H9 (cell line): Measurements from ENCODE around the gene SAG. TPM values are rescaled to one million over a fixed set of nuclear protein-coding genes. Genes with fewer than 3 reads are reported as not detected.
"Not testable (repeated sequence)": the region's sequence is repeated elsewhere in the genome, so short reads cannot be mapped to it uniquely, and the experiment has no call there.

Experiments used
- DNase-seq: peaks from one replicate; pipeline ENCODE4 v3.0.0-alpha.2; 2017
- H2AFZ ChIP-seq: one replicate; pipeline ENCODE4 v1.6.1; 2013; ENCODE audit warnings: mild to moderate bottlenecking, low read length, control low read depth, moderate library complexity
- H2AK5ac ChIP-seq: 2 replicates; pipeline ENCODE4 v1.6.1; 2013; ENCODE audit warnings: low read length, control low read depth, mixed read lengths; ENCODE audit not compliant: insufficient read length
- H2BK120ac ChIP-seq: one replicate; pipeline ENCODE4 v1.6.1; 2013; ENCODE audit warnings: low read depth, mild to moderate bottlenecking, low read length, control low read depth, inconsistent platforms; ENCODE audit not compliant: poor library complexity, severe bottlenecking
- H2BK12ac ChIP-seq: 2 replicates; pipeline ENCODE4 v1.6.1; 2013; ENCODE audit warnings: low read length, control low read depth, mixed read lengths, low read depth; ENCODE audit not compliant: insufficient read length
- H2BK15ac ChIP-seq: 2 replicates; pipeline ENCODE4 v1.6.1; 2013; ENCODE audit warnings: low read depth, low read length, control low read depth
- H2BK20ac ChIP-seq: one replicate; pipeline ENCODE4 v1.6.1; 2013; ENCODE audit warnings: low read depth, mild to moderate bottlenecking, low read length, control low read depth, inconsistent platforms; ENCODE audit not compliant: poor library complexity, severe bottlenecking
- H2BK5ac ChIP-seq: 2 replicates; pipeline ENCODE4 v1.6.1; 2013; ENCODE audit warnings: low read length, control low read depth, mixed read lengths; ENCODE audit not compliant: insufficient read length
- H3K14ac ChIP-seq: 2 replicates; pipeline ENCODE4 v1.6.1; 2013; ENCODE audit warnings: low read length, control low read depth; ENCODE audit not compliant: insufficient read depth
- H3K18ac ChIP-seq: 2 replicates; pipeline ENCODE4 v1.6.1; 2013; ENCODE audit warnings: low read depth, mild to moderate bottlenecking, mixed read lengths, low read length, control low read depth; ENCODE audit not compliant: insufficient read length
- H3K23ac ChIP-seq: 2 replicates; pipeline ENCODE4 v1.6.1; 2013; ENCODE audit warnings: low read length, control low read depth, mixed read lengths, low read depth; ENCODE audit not compliant: insufficient read length
- H3K23me2 ChIP-seq: 2 replicates; pipeline ENCODE4 v1.6.1; 2013; ENCODE audit warnings: low read depth, mild to moderate bottlenecking, mixed read lengths, low read length, control low read depth; ENCODE audit not compliant: insufficient read length, poor library complexity, severe bottlenecking
- H3K27ac ChIP-seq: 2 replicates; pipeline ENCODE4 v1.5.1; 2013; ENCODE audit warnings: low read length, control low read depth, mixed read lengths, low read depth; ENCODE audit not compliant: insufficient read length
- H3K27me3 ChIP-seq: 2 replicates; pipeline ENCODE4 v1.6.1; 2013; ENCODE audit warnings: low read length, control low read depth, inconsistent platforms; ENCODE audit not compliant: insufficient read depth
- H3K4ac ChIP-seq: 2 replicates; pipeline ENCODE4 v1.6.1; 2013; ENCODE audit warnings: low read depth, mild to moderate bottlenecking, control low read depth, inconsistent platforms, low read length, moderate library complexity
- H3K4me1 ChIP-seq: 2 replicates; pipeline ENCODE4 v1.6.1; 2013; ENCODE audit warnings: low read length, control low read depth, inconsistent platforms; ENCODE audit not compliant: insufficient read depth
- H3K4me2 ChIP-seq: 2 replicates; pipeline ENCODE4 v1.6.1; 2013; ENCODE audit warnings: low read length, control low read depth, mixed read lengths; ENCODE audit not compliant: insufficient read length, insufficient read depth
- H3K56ac ChIP-seq: 2 replicates; pipeline ENCODE4 v1.6.1; 2013; ENCODE audit warnings: low read depth, mild to moderate bottlenecking, mixed read lengths, low read length, control low read depth; ENCODE audit not compliant: insufficient read length
- H3K79me1 ChIP-seq: 2 replicates; pipeline ENCODE4 v1.6.1; 2013; ENCODE audit warnings: low read depth, mild to moderate bottlenecking, moderate library complexity, low read length, control low read depth, inconsistent platforms; ENCODE audit not compliant: insufficient read depth, poor library complexity, severe bottlenecking
- H3K79me2 ChIP-seq: 2 replicates; pipeline ENCODE4 v1.6.1; 2013; ENCODE audit warnings: low read length, control low read depth, inconsistent platforms; ENCODE audit not compliant: insufficient read depth
- H3K9ac ChIP-seq: 2 replicates; pipeline ENCODE4 v1.6.1; 2013; ENCODE audit warnings: low read length, control low read depth, mixed read lengths; ENCODE audit not compliant: insufficient read length; ENCODE audit errors: extremely low read depth
- H3K9me3 ChIP-seq: one replicate; pipeline ENCODE4 v1.6.1; 2013; ENCODE audit warnings: low read depth, low read length, inconsistent platforms; ENCODE audit not compliant: control insufficient read depth
- H3T11ph ChIP-seq: one replicate; pipeline ENCODE4 v1.6.1; 2013; ENCODE audit warnings: mild to moderate bottlenecking, low read length, control low read depth, inconsistent platforms
- H4K20me1 ChIP-seq: one replicate; pipeline ENCODE4 v1.6.1; 2013; ENCODE audit not compliant: control insufficient read depth, insufficient read length, insufficient read depth
- H4K5ac ChIP-seq: 2 replicates; pipeline ENCODE4 v1.6.1; 2013; ENCODE audit warnings: low read depth, mild to moderate bottlenecking, mixed read lengths, low read length, control low read depth; ENCODE audit not compliant: insufficient read length
- H4K8ac ChIP-seq: replicated peaks from 2 replicates; pipeline ENCODE4 v1.6.1; 2013; ENCODE audit warnings: low read length, control low read depth, mixed read lengths, low read depth; ENCODE audit not compliant: insufficient read length
- H4K91ac ChIP-seq: 2 replicates; pipeline ENCODE4 v1.6.1; 2013; ENCODE audit warnings: low read depth, mild to moderate bottlenecking, moderate library complexity, mixed read lengths, low read length, control low read depth; ENCODE audit not compliant: insufficient read length
- H3K27ac Mint-ChIP-seq, 3 experiments: 2 replicates in 2 of 3; 3 replicates in 1 of 3; pipeline ENCODE4 v1.8.0; 2020 to 2021; ENCODE audit warnings: mixed read lengths in 3 of 3, mild to moderate bottlenecking in 1 of 3, moderate library complexity in 1 of 3
- H3K27me3 Mint-ChIP-seq: 2 replicates; pipeline ENCODE4 v1.8.0; 2021; ENCODE audit warnings: low read depth, mild to moderate bottlenecking, moderate library complexity, mixed read lengths
- H3K36me3 Mint-ChIP-seq, 3 experiments: 2 replicates in 2 of 3; 3 replicates in 1 of 3; pipeline ENCODE4 v1.8.0; 2020 to 2021; ENCODE audit warnings: low read depth in 3 of 3, mixed read lengths in 3 of 3; ENCODE audit not compliant: insufficient read depth in 1 of 3
- H3K4me1 Mint-ChIP-seq, 2 experiments: 2 replicates each; pipeline ENCODE4 v1.8.0; 2020; ENCODE audit warnings: mixed read lengths in 2 of 2
- H3K4me3 Mint-ChIP-seq, 2 experiments: 2 replicates in 1 of 2; 3 replicates in 1 of 2; pipeline ENCODE4 v1.8.0; 2020 to 2021; ENCODE audit warnings: mild to moderate bottlenecking in 2 of 2, mixed read lengths in 2 of 2, moderate library complexity in 1 of 2
- H3K9me3 Mint-ChIP-seq, 2 experiments: 2 replicates in 1 of 2; 3 replicates in 1 of 2; pipeline ENCODE4 v1.8.0; 2020; ENCODE audit warnings: mild to moderate bottlenecking in 2 of 2, mixed read lengths in 2 of 2, moderate library complexity in 1 of 2
- WGBS: extraction: QIAGEN DNeasy Blood & Tissue Kit; methylation state at CpG from one replicate; pipeline ENCODE4 v1.1.7; 2013; ENCODE audit warnings: missing lambda C conversion rate, low lambda C conversion rate, mixed read lengths; ENCODE audit not compliant: insufficient read length; ENCODE audit errors: extremely low coverage; 5-methylcytosine and 5-hydroxymethylcytosine counted together
- total RNA-seq: library from RNA; stranded (reverse); gene quantifications from 2 replicates; pipeline ENCODE4 v1.2.1, GENCODE V29; 2021
- TF ChIP-seq, protein P1 (sequence below): fragments of 200-600 bp; sonication (generic); conservative IDR thresholded peaks from 3 replicates; pipeline ENCODE4 v1.8.0; 2021; ENCODE audit warnings: antibody characterized with exemption, mild to moderate bottlenecking

The SAG gene
- total RNA-seq, 1 experiment from 2014 or later, result not detected

DNA sequence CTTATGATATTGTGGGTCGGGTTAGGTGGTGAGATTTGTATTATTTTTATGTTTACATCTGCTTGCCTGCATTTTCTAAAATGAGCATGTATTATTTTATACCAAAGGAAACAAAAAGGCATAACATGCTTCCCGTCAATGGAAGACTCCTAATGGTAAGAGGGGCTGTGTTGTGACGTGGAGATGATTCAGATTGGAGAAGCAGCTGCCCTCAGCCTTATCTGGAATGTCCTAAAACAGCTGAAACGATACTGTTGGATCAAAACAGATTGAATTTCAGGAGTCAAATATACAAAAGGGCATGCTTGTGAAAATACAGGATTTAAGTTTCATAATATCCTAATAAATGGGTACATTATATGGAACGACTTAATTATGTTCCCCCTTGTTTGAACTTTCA, 65.7 kb downstream of the SAG start:
- DNase-seq, result no peak
- Histone ChIP-seq H3K9me3 (no peaks in the 10 kb centered on the region), H2AFZ (no peak overlapping the region), H3T11ph (no peak overlapping the region), H3K79me1 (no peaks in the 10 kb centered on the region), H4K20me1 (no peaks in the 10 kb centered on the region), H4K8ac (no peak overlapping the region), H2BK12ac (no peak overlapping the region), H3K23me2 (no peaks in the 10 kb centered on the region), H4K91ac (no peak overlapping the region), H3K23ac (no peak overlapping the region), H3K27ac (no peak overlapping the region), H3K4me1 (no peaks in the 10 kb centered on the region; the same call in 1 of the 2 replicates), H3K4me2 (no peak overlapping the region), H3K14ac (no peak overlapping the region), H4K5ac (no peak overlapping the region), H2AK5ac (no peak overlapping the region), H2BK5ac (no peak overlapping the region), H2BK15ac (no peak overlapping the region), H3K18ac (no peak overlapping the region), H3K4ac (no peak overlapping the region), H2BK120ac (no peak overlapping the region), H3K9ac (no peak overlapping the region), H3K56ac (no peak overlapping the region), H2BK20ac (no peak overlapping the region), H3K27me3 (no peaks in the 10 kb centered on the region), H3K79me2 (peaks cover 2% of the 10 kb centered on the region; the same call in 1 of the 2 replicates)
- peaks cover 16% of the 10 kb centered on the region in 2 experiments for H3K4me1 Mint-ChIP-seq
- no peak overlapping the region; a peak in 1 of 7 replicates for H3K27ac Mint-ChIP-seq
- H3K27me3 Mint-ChIP-seq, result no peaks in the 10 kb centered on the region
- WGBS, result 100% methylated on average over 1 of the region's 5 CpGs
- H3K9me3 Mint-ChIP-seq, result no peaks in the 10 kb centered on the region
- TF ChIP-seq, protein P1, sequence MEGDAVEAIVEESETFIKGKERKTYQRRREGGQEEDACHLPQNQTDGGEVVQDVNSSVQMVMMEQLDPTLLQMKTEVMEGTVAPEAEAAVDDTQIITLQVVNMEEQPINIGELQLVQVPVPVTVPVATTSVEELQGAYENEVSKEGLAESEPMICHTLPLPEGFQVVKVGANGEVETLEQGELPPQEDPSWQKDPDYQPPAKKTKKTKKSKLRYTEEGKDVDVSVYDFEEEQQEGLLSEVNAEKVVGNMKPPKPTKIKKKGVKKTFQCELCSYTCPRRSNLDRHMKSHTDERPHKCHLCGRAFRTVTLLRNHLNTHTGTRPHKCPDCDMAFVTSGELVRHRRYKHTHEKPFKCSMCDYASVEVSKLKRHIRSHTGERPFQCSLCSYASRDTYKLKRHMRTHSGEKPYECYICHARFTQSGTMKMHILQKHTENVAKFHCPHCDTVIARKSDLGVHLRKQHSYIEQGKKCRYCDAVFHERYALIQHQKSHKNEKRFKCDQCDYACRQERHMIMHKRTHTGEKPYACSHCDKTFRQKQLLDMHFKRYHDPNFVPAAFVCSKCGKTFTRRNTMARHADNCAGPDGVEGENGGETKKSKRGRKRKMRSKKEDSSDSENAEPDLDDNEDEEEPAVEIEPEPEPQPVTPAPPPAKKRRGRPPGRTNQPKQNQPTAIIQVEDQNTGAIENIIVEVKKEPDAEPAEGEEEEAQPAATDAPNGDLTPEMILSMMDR, result no peak
- peaks cover 5 to 6% (median 5%) of the 10 kb centered on the region in 3 experiments; a peak in 6 of 7 replicates for H3K36me3 Mint-ChIP-seq
- H3K4me3 Mint-ChIP-seq, result no peak overlapping the region

DNA sequence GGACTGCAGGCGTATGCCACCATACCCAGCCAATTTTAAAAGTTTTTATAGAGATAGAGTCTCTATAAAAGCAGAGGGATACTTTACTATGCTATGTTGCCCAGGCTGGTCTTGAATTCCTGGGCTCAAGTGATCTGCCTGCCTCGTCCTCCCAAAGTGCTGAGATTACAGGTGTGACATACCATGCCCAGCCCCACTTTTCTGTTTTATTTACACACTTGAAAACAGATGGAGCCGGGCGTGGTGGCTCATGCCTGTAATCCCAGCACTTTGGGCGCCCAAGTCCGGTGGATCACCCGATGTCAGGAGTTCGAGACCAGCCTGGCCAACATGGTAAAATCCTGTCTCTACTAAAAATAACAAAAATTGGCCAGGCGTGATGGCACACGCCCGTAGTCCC, 67.2 kb downstream of the SAG start:
- H3K4me3 Mint-ChIP-seq, H3K9me3 Mint-ChIP-seq, DNase-seq, H2BK20ac ChIP-seq, H3K14ac ChIP-seq, H3K23me2 ChIP-seq, H3T11ph ChIP-seq, H4K8ac ChIP-seq, H3K79me1 ChIP-seq, H2BK120ac ChIP-seq, H3K18ac ChIP-seq, H2BK5ac ChIP-seq, H3K27me3 ChIP-seq, H3K36me3 Mint-ChIP-seq, H3K4me1 ChIP-seq, H2AK5ac ChIP-seq, H4K5ac ChIP-seq, H2BK12ac ChIP-seq, H3K23ac ChIP-seq, H3K56ac ChIP-seq, H4K20me1 ChIP-seq, H3K4ac ChIP-seq, H3K9ac ChIP-seq, H3K9me3 ChIP-seq, H2BK15ac ChIP-seq, H3K27me3 Mint-ChIP-seq, H2AFZ ChIP-seq, H3K4me2 ChIP-seq, H3K27ac Mint-ChIP-seq, H3K27ac ChIP-seq, H4K91ac ChIP-seq, H3K79me2 ChIP-seq: not testable (repeated sequence)
- H3K4me1 Mint-ChIP-seq, result peaks cover 7 to 14% of the 10 kb centered on the region in 2 experiments
- WGBS, result no CpG with 5 or more reads among the region's 11 CpGs
